NCI-H1092 (cell line): ENCODE data around the gene STK25.

Experiments used
- DNase-seq: peaks from one replicate; lab custom pipeline; 2025; lab: John Stamatoyannopoulos, UW

STK25 gene

DNA sequence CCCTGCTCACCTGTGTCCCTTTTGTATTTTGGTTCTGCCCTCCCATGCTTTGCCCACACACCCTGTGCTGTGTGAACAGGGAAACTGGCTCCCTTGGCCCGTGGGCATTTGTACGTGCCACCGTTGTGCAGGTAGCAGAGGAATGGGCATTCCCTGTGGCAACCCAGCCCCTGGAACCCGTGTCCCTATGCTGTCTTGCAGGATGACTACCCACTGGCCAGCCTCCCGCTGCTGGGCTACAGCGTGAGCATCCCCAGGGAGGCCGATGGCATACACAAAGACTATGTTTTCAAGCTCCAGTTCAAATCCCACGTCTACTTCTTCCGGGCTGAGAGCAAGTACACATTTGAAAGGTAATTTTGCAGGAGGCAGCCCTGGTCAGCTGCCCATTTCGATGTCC, 15.3 kb downstream of the STK25 start:
- DNase-seq, result no peak

DNA sequence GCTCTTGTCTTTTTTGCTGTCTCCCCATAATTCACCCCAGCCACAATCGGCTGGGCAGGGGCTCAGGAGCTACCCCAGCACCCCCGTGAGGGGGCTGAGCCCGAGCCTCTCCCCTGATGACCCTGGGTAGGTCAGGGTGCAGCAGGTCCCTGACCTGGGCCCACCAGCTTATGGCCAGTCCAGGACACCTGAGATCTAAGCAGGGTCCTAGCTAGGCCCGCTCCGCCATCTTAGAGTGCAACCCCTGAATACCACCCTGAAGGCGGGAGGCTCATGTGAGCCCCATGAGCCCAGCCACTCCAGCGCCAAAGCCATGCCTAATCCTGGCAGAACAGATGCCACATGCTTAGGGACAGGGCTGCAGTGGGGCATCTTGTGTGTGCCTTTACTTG, 16.2 kb downstream of the STK25 start:
- DNase-seq, result no peak

DNA sequence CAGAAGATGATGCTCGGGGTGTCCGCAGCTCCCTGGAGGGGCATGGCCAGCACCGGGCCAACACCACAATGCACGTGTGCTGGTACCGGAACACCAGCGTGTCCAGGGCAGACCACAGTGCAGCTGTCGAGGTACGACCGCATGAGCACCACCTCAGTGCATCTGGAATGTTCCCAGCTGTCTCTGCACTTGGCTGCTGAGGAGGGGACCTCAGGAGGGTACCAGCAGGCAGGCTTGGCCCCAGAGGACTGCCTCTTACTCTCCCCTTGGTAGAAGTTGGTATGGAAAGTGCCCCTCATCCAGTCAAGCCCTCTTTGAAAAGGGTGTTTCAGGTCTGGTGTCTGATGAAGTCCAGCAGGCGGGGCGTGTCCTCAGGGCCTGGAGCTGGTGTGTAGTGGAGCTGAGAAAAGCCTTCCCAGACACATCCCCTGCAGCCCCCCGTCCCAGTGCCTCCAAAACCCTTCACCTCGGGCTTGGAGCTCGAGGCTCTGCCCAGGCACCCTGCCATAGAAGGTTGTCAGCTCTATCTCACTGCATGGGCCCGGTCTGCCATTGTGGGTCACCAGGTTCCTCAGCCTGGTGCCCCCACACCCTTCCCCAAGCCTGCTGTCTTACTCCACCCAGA, 16.7 kb downstream of the STK25 start:
- DNase-seq, result no peak

GRCh38 chr2:241490825-241491506, 17.4 kb downstream of the STK25 start:
- no peak for DNase-seq

DNA sequence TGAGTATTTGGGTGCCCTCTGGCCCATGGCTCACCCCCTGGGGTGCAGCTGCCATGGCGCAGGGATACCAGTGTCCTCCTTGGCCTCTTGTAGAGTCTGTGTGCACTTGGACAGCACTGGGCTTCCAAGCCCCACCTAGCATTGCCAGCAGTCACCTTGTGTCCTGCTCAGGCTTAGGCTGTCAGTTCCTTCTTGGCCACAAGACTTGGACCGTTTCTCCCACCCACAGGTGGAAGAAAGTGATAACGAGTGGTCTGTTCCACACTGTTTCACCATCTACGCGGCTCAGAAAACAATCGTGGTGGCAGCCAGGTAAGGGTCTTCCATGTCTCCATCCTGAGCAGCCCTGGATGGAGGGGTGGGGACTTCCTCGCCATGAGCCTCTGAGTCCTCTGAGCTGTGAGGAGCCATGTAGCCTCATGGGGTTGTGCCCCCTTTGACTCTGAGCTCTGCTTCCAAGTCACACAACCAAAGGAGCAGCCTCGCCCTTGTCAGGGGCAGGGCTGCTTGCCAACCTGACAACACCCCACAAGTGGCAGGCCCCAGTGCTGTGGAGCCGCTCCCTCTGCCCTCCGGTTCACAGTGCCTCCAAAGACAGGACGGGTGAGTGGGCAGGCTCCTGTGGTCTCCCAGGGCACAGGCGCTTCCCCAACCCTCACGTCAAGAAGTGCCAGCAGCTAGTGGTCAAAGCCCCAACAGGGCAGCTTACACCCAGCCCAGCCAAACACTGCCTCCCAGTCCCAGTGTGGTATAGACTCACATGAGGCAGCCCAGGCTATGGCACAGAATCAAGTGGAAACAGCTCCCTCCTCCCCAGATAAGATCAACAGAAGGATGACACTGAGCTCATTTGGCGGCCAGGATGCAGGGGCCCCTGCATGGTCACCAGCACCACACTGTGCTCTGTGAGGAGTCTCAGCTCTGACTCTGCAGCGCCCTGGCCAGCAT, 18.4 kb downstream of the STK25 start:
- no peak for DNase-seq

DNA sequence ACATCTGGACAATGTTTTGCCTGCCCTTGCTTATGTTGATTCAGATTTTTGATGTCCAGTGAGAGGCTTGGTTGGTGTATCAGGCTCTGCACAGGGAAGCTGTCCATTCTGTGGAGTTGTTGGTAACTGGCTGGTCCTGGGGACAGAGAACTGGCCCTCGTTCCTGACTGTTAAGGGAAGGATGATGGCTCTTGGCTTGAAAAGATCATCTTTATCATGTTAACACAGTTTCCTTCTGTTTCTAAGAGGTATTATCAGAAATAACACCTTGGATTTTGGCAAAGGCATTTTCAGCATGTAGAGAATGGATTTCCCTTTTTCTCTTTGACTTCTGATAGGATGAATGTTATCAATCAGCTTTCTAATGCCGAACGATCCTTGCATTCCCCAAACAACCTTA, 19.3 kb downstream of the STK25 start:
- no peak for DNase-seq

DNA sequence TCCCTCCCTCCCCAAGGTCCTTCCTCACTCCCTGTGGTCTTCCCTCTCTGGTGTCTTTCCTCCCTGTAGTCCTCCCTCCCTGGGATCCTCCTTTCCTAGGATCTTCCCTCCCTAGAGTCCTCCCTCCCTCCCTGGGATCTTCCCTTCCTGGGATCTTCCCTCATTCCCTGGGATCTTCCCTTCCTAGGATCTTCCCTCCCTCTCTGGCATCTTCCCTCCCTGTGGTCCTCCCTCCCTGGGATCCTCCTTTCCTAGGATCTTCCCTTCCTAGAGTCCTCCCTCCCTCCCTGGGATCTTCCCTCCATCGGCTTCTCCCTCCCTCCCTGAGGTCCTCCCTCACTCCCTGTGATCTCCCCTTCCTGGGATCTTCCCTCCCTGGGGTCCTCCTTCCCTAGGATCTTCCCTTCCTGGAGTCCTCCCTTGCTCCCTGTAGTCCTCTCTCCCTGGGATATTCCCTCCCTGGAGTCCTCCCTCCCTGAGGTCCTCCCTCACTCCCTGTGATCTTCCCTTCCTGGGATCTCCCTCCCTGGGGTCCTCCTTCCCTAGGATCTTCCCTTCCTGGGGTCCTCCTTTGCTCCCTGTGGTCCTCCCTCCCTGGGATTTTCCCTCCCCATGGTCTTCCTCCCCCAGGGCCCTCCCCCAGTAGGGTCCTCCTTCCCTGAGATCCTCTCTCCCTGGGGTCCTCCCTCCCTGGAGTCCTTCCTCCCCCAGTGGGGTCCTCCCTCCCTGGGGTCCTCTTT, 23.0 kb downstream of the STK25 start:
- no peak for DNase-seq

- DNase-seq, result no peak
These were observed 25.1 kb downstream of the STK25 start for GRCh38 chr2:241483305-241483704.

DNA sequence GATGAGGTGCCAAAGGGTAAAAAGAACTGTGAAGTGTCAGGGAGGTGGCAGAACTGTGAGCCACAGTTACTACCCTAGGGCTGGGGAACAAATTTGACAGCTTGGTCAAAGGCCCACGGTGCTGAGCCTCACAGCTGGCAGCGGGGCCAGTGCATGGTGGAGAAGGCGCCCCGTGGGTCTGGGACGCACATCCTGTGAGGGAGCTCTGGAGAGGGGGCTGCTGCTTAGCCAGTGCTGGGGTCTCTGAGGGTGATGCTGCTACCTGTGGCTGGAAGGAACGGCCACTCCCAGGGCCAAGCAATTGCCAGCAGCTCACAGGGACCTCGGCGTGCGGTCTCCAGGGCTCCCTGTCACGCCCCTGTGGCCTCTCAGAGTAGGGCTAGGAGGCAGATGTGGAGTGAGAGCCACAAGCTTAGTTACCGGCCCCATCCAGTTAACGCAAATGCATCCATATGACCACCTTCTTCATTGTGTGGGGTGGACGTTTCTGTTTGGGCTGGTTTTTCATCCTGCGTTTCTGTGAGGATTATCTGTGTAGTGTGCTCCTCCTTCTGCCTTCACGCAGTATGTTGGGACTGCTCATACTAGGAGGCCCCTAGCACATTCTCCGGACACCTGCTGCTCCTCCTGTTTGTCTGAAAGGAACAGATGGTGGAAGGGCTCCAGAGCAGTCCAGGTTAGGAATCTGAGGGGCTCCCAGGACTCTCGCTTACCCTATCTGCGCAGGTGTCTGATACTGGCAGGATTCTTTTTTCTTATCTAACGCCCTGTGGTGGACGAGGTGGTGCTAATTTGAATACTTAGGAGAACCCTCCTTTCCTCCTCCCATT, 26.0 kb downstream of the STK25 start:
- DNase-seq, result no peak

DNA sequence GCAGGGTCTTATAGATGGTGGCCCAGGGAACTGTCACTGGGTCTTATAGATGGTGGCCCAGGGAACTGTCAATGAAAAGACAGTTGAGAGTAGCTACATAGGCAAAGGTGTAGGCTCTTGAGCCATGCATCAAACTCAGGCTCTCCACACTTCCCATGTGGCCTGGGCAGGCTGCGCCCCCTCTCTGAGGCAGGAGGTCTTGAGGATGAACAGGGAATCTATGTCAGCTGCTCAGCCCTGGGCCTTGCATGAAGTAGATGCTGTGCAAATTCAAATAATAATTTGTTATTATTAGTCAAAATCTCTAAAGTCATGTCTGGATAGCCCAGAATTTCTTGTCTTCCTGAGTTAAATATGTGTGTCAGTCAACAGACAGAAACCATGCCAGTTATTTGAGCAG, 26.7 kb downstream of the STK25 start:
- no peak for DNase-seq

GRCh38 chr2:241479026-241479898, 29.1 kb downstream of the STK25 start:
- DNase-seq, result no peak

GRCh38 chr2:241478166-241478565, 30.2 kb downstream of the STK25 start:
- DNase-seq, result no peak

GRCh38 chr2:241475267-241475666, 33.1 kb downstream of the STK25 start:
- no peak for DNase-seq

DNA sequence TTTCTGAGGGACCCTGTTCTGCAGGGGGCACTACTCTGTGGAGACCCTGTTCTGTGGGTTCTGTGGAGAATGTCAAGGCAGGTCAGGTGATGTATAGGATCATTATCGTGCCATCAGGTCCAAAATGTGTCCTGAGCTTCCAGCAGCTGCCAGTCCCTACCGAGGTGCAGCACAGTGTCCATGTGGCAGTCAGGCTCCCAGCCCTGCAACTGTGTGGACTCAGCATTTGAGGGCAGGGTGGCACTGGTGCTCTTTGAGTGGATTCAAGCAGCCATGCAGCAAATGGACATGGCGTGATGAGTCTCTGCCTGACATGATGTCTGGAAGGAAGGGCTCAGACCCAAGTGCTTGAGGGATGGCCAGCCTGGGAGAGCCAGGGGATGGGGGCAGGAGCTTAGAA, 35.0 kb downstream of the STK25 start:
- DNase-seq, result no peak

GRCh38 chr2:241469746-241470145, 38.6 kb downstream of the STK25 start:
- no peak for DNase-seq

- no peak for DNase-seq
These were observed 40.0 kb downstream of the STK25 start for GRCh38 chr2:241468476-241468781.

GRCh38 chr2:241467777-241468475, 40.5 kb downstream of the STK25 start:
- no peak for DNase-seq

DNA sequence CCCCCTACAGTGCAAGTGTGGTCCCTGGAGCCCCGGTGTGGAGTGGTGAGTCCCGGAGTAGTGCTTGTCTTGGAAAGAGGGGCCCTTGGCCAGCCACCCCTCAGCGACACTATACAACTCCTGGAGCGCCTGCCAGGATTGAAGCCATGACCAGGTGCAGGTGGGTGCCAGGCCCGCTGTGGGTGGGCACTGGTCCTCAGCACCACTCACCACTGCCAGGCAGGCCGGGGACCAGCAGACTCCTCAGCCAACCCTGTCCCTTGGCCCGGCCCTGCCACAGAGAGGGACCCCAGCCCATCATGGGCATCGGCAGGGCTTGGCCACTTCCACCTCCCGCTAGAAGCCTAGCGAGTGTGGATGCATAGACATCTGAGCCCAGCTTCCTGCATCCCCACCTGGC, 42.2 kb downstream of the STK25 start:
- DNase-seq, result no peak

GRCh38 chr2:241465543-241465942, 42.8 kb downstream of the STK25 start:
- DNase-seq, result no peak
